Keratinocyte (primary cell): ENCODE data around the gene TCF15.

Source experiments
- CTCF ChIP-seq, 3 experiments: IDR thresholded peaks in 1 of 3; conservative IDR thresholded peaks in 1 of 3; optimal IDR thresholded peaks in 1 of 3; 2 replicates in 2 of 3; 3 replicates in 1 of 3; pipeline versions ENCODE3 to v1.5.1; 2011; ENCODE audit warnings: low read length in 3 of 3, mild to moderate bottlenecking in 3 of 3, moderate library complexity in 2 of 3, control low read depth in 1 of 3, inconsistent platforms in 1 of 3; ENCODE audit not compliant: insufficient read depth in 2 of 3; ENCODE audit errors: extremely low read depth in 1 of 3
- EZH2 ChIP-seq: IDR thresholded peaks from one replicate; pipeline ENCODE4 v1.6.1; 2012; ENCODE audit warnings: inconsistent platforms, mild to moderate bottlenecking, low read length, moderate library complexity

DNA sequence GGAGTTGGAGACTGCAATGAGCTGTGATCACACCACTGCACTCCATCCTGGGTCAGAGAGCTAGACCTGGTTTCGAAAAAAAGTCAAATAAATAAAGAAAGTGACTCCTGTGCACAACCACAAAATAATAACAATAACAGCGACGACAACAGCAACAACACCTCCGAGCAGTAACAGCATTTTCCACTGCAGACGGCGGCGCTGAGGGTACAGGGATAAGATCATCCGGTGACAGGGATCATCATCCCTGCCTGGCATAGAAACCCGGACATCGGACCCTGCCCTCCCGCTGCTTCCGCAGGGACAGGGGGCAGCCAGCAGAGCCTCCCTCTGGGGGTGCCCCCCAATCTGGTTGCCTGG is 31.4 kb upstream of the TCF15 start:
- TF ChIP-seq CTCF (optimal IDR thresholded peaks at IDR 0.05 in 1 of 3, IDR thresholded peaks at IDR 0.05 in 1 of 3, conservative IDR thresholded peaks at IDR 0.05 in 1 of 3; ENCODE audit: extremely low read depth in 1 of 3, insufficient read depth in 2 of 3, low read length in 3 of 3) = no peak
- TF ChIP-seq EZH2 = no peak
